GM21825 (cell line): Measurements from ENCODE around the gene HSPA14.
"Not testable (repeated sequence)": the region's sequence is repeated elsewhere in the genome, so short reads cannot be mapped to it uniquely, and the experiment has no call there.

Source experiments
- ATAC-seq: cut with Tn5 transposase; IDR thresholded peaks from one replicate; pipeline ENCODE4 v1.9.1; 2021; ENCODE audit warnings: mild to moderate bottlenecking, moderate library complexity; ENCODE audit not compliant: unreplicated experiment

The HSPA14 gene

GRCh38 chr10:14837757-14838581, at the start of gene HSPA14, which contains the start of the genes CDNF and MSANTD7:
Gene HSPA14, plus strand, starts transcription at chr10:14838306. Its CDS starts 97 bp downstream, at chr10:14838403.
Gene CDNF, minus strand, starts transcription at chr10:14838037. Its CDS starts 91 bp downstream, at chr10:14837946.
Gene MSANTD7, plus strand, starts transcription at chr10:14838306. Its CDS starts 3,979 bp downstream, at chr10:14842285.
- peak; percentile 91 for ATAC-seq

- ATAC-seq, result no peak
These were observed 39.5 kb upstream of the HSPA14 start for GRCh38 chr10:14798636-14799035.

GRCh38 chr10:14800397-14800796, 37.7 kb upstream of the HSPA14 start:
- no peak for ATAC-seq

- ATAC-seq, result no peak
These were observed 36.4 kb upstream of the HSPA14 start for GRCh38 chr10:14801723-14802122.

GRCh38 chr10:14803827-14804226, 34.3 kb upstream of the HSPA14 start:
- no peak for ATAC-seq

- no peak for ATAC-seq
These were observed 31.8 kb upstream of the HSPA14 start for GRCh38 chr10:14806318-14806717.

GRCh38 chr10:14810969-14811953, 26.8 kb upstream of the HSPA14 start:
- ATAC-seq, result no peak

- ATAC-seq, result no peak
These were observed 25.8 kb upstream of the HSPA14 start for GRCh38 chr10:14812271-14812670.

- ATAC-seq, result no peak
These were observed 22.4 kb upstream of the HSPA14 start for GRCh38 chr10:14815681-14816080.

- not testable (repeated sequence) for ATAC-seq
These were observed 21.4 kb upstream of the HSPA14 start for GRCh38 chr10:14816717-14817116.

GRCh38 chr10:14820010-14820774, 17.9 kb upstream of the HSPA14 start:
- ATAC-seq, result no peak

GRCh38 chr10:14820775-14821154, 17.3 kb upstream of the HSPA14 start:
- ATAC-seq, result no peak

GRCh38 chr10:14821635-14822375, 16.3 kb upstream of the HSPA14 start:
- ATAC-seq, result no peak

GRCh38 chr10:14822879-14823755, 15.0 kb upstream of the HSPA14 start:
- no peak for ATAC-seq

- ATAC-seq, result no peak
These were observed 14.1 kb upstream of the HSPA14 start for GRCh38 chr10:14823966-14824365.

- no peak for ATAC-seq
These were observed 11.9 kb upstream of the HSPA14 start for GRCh38 chr10:14826076-14826829.

GRCh38 chr10:14833106-14833505, 5.0 kb upstream of the HSPA14 start:
- ATAC-seq, result no peak

- ATAC-seq, result no peak
These were observed 1.9 kb upstream of the HSPA14 start for GRCh38 chr10:14836208-14836607.
